HPDE6-E6E7 (cell line): ENCODE results near the gene LARP4B.

Source experiments
- DNase-seq: peaks from one replicate; pipeline ENCODE4 v3.0.0; 2011; ENCODE audit warnings: missing footprints; ENCODE audit errors: extremely low spot score

LARP4B gene

GRCh38 chr10:866577-866941 is 64.9 kb downstream of the LARP4B start:
- no peak for DNase-seq

GRCh38 chr10:865924-866576 is 65.5 kb downstream of the LARP4B start:
- DNase-seq: no peak

DNA sequence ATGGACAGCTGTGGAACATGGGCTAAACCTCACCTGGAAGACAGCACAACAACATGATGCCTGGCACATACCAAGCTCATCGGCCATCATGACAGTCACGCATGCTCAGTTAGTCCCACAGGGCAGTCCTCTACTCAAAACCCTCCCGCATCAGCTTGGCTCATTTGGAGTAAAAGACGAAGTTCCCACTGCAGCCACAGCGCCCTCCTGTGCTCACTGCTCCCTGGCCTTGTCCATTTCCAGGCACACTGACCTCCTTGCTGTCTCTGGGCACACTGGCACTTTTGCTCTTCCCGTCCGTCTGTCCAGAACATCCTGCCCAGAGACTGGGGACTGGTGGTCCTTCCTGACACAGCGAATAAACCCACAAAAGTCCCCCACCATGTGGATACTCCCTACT is 66.2 kb downstream of the LARP4B start:
- DNase-seq: no peak

DNA sequence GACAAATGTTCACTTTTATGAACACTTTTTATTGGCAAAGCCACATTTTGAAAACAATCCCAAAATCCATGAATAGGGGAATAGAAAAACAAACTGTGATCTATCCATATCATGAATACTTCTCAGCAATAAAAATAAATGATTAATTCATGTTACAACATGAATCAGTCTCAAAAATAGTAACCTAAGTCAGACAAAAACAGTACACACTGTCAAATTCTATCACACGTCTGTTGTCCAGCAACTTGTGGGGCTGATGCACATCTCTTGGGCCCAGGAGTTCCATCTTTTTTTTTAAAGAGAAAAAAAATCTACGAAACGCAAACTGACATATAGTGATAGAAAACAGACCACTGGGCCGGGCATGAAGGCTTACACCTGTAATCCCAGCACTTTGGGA is 71.0 kb downstream of the LARP4B start:
- no peak for DNase-seq

DNA sequence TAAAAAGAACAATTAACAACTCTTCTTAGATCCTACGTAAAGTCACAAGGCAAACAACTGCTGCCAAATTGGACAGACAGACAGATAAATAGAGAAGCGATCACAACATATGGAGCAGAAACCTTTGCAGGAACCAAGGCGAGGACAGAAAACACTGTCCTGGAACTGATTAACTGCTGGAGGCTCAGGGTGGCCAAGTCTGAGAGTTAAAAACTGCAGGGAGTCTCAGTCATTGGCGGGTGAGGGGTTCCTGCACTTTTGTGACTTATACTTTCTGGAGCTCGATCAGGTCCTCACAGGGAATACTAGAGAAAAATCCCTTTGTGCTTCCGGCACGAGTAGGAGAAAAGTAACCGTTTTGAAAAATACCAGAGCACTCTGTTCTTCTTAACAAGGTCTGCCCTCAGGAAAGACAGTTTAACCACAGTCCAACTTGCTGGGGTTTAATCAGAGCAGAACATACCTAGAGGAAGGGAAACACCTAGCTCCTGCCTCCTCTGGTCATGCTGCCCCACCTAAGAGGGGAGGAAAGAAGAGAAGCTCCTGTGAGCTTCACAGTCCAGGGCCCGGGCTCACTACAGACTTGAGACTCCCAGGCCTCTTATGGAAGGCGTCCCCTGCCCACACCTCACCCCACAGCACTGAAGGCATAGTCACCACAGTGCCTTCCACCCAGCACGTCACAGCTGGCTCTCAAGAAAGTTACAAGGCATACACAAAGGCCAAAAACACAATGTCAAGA is 74.9 kb downstream of the LARP4B start:
- no peak for DNase-seq

DNA sequence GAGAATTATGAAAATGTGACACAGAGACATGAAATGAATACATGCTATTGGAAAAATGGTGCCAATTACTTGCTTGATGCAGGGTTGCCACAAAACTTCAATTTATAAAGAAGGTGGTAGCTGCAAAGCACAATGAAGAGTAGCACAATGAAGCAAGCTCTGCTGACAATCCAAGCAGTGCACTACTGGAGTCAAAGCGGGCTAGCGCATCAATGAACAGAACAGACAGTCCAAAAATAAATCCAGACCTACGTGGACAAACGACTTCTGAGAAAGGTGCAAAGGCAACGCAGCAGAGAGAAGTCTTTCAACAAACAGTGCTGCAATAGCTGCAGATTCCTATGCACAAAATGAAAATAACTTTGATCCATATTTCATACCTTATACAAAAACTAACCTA is 75.8 kb downstream of the LARP4B start:
- no peak for DNase-seq

GRCh38 chr10:855079-855478 is 76.4 kb downstream of the LARP4B start:
- no peak for DNase-seq

DNA sequence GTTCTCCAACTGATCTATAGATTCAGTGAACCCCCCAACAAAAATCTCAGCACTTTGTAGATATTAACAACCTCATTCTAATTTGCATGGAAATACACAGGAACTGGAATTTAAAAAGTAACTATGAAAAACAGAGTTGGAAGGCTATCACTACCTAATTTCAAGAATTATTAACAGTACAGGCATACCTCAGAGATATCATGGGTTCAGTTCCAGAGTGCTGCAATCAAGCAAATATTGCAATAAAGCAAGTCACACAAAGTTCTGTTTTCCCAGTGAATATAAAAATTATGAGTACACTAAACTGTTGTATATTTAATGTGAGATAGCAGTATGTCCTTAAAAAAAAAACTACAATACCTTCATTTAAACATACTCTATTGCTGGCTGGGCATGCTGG is 78.5 kb downstream of the LARP4B start:
- DNase-seq: no peak

DNA sequence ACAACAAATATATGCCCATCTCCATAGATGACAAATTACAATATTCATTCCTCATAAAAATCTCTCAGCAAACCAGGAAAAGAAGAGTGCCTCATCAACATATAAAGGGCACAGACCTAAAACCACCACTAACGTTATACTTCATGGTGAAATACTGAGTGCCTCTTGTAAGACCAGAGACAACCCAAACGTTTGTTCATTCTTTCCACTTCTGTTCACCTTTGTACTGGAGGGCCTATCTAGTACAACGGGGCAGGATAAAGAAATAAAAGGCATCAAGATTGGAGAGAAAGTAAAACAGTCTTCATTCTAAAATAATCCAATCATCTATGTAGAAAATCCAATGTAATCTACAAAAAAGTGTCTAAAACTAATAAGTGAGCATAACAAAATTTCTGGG is 79.1 kb downstream of the LARP4B start:
- no peak for DNase-seq

DNA sequence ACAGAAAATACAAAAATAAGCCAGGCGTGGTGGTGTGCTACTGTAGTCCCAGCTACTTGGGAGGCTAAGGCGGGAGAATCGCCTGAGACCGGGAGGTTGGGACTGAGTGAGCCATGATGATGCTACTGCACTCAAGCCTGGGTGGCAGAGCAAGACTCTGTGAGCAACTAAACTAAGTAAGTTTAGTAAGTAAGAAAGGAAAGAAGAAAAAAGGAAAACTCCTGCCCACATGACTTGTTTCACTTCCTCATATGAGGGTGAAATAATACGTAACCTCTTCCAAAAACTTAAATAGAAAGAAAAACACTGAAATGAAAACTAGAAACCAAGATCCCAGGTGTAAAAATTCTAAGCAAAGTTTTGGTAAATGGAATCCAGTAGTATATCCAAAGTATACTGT is 79.6 kb downstream of the LARP4B start:
- DNase-seq: no peak

DNA sequence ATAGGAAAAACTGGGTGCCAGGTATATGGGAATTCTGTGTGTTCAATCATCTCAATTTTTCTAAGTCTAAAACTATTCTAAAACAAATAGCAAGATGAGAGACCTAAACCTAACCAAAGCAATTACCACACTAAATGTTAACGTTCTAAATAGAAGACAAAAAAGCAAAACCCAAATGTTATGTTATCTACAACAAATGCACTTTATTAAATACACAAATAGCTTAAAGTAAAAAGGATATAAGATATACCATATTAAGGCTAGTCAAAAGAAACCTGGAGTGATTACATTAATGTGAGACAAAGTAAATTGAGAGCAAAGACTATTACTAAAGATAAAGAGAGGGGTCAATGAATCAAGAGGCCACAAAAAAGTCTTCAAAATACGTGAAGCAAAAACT is 81.4 kb downstream of the LARP4B start:
- no peak for DNase-seq

GRCh38 chr10:847868-848267 is 83.6 kb downstream of the LARP4B start:
- DNase-seq: no peak

GRCh38 chr10:846126-846685 is 85.3 kb downstream of the LARP4B start:
- DNase-seq: no peak

- DNase-seq: no peak
Measured at GRCh38 chr10:845526-845925, 86.0 kb downstream of the LARP4B start.

DNA sequence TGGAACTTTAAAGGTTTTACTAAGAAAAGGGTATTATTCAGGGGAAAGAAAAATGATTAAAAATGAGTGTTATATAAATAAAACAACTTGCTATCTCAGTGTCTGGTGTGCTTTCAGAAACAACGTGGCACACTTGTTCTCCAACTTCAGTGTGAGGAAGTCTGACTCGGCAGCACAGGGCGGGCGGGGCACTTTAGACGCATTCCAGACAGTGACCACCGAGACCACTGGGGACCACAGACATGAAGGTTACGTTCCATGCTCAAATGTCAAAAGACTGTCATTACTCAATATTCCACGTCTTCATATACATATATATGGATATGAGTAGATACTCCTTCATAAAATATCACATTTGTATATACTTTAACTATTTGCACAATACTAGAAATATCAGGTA is 87.0 kb downstream of the LARP4B start:
- no peak for DNase-seq

DNA sequence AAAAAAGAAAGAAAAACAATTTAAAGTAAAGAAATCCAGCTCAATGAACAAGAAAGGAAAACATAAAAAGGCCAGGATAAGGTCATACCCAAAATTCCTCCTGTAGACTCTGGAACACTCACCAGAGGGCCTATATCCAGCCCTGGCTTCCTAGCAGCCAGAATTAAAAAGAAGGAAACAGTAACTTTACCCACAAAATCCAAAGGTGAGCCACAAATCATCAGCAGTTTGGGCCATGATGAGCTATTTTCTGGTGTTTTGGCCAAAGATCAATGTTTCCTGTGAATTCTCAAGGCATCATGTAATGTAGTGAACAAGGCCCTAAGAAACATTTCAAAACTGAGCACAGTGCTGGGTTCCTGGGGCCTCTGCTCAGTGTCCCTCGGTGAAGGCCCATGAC is 87.8 kb downstream of the LARP4B start:
- no peak for DNase-seq

DNA sequence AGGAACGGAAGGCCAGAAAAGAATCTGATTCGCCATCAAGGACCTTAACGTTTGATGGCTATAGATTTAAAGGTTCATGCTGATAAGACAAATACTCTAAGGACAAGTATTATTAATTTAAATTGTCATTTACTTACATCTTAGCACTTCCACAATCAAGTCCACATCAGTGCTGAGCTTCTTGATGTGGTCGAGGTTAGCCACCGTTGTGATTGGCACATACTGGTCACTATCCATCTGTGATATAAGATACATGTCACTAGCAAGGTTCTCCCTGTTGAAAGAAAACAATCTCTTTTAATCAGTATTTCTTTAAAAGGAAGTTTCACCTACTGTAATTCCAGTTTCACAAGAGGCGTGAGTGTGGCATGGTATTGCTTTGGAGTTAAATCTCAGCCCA is 88.7 kb downstream of the LARP4B start:
- no peak for DNase-seq

GRCh38 chr10:841535-841934 is 90.0 kb downstream of the LARP4B start:
- no peak for DNase-seq

DNA sequence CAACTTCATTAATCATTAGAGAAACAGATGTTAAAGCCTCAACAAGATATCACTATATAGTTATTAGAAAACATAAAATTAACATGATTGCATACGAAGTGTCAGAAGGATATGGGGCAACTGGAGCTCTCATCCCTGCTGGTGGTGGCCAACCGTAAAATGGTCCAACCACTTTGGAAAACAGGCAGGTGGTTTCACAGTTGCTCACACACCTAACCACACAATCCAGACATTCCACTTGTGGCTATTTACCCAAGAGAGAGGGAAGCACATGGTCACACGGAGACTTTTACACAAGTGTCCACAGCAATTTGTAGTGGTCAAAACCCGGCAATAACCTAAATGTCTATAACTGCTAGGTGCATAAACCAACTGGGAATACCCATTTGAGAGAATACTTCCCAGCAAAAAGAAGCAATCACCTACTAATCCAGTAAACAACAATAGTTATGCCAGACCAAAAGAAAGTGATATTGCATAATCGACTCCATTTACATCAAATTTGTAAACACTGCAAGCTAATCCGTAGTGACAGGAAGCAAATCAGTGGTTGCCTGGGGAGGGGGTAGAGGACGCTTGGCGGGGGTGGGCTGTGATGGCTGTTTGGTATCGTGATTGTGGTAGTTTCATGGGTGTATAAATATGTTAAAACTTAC is 91.8 kb downstream of the LARP4B start:
- DNase-seq: no peak

DNA sequence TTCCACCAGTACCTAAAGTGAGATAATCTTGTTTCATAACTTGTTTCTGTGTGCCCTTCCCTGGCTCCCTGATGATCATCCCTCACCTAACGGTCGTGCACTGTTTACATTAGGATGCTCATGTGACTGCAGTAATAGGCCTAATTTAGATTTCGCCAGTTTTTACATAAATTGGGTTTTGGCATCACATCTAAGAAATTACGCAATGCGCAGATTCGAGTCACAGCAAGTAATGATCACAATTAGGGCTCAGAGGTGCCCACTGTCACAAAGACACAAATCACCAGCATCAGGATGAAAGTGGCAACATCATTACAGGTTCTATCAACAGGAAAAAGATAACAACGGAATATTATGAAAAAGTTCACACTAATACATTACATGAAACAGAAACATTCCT is 94.7 kb downstream of the LARP4B start:
- no peak for DNase-seq

GRCh38 chr10:834493-834892 is 97.0 kb downstream of the LARP4B start:
- DNase-seq: no peak

GRCh38 chr10:829241-829640 is 102.3 kb downstream of the LARP4B start:
- DNase-seq: no peak

- DNase-seq: no peak
Measured at GRCh38 chr10:828191-828590, 103.3 kb downstream of the LARP4B start.
